Gastrocnemius medialis (tissue), 4 donors: ENCODE measurements around the gene CAMSAP2. TPM values are rescaled to one million over a fixed set of nuclear protein-coding genes. Genes with fewer than 3 reads are reported as not detected.

Source experiments
- ATAC-seq, 2 donors: fragments of 150-250 bp; one replicate each; pipeline ENCODE4 v1.9.1; 2016
- DNase-seq, 2 donors: peaks; one replicate each; pipeline ENCODE4 v3.0.0-alpha.2; 2019
- H3K27ac ChIP-seq, 4 donors: fragments of 200-600 bp; sonication (generic); 1 replicate in 1 of 4; 2 replicates in 3 of 4; pipeline ENCODE4 v1.5.1; 2016 to 2018; ENCODE audit warnings: mild to moderate bottlenecking in 2 of 4, moderate library complexity in 1 of 4
- H3K27me3 ChIP-seq, 3 donors: fragments of 200-600 bp; sonication (generic) in 2 of 3; 1 replicate in 1 of 3; 2 replicates in 2 of 3; pipeline versions ENCODE4 v1.5.1 to v1.6.0; 2016 to 2019; ENCODE audit warnings: mild to moderate bottlenecking in 1 of 3, moderate library complexity in 1 of 3
- H3K36me3 ChIP-seq, 2 donors: fragments of 200-600 bp; sonication (generic) in 1 of 2; one replicate each; pipeline ENCODE4 v1.5.1; 2017 to 2018
- H3K4me1 ChIP-seq, 2 donors: fragments of 200-600 bp; sonication (generic) in 1 of 2; one replicate each; pipeline ENCODE4 v1.5.1; 2016 to 2017; ENCODE audit warnings: mild to moderate bottlenecking in 2 of 2
- H3K4me3 ChIP-seq, 4 donors: fragments of 200-600 bp; sonication (generic) in 3 of 4; 1 replicate in 1 of 4; 2 replicates in 3 of 4; pipeline ENCODE4 v1.5.1; 2016 to 2019; ENCODE audit warnings: mild to moderate bottlenecking in 2 of 4
- H3K9me3 ChIP-seq, 3 donors: fragments of 200-600 bp; sonication (generic) in 2 of 3; 1 replicate in 1 of 3; 2 replicates in 2 of 3; pipeline ENCODE4 v1.5.1; 2016 to 2019
- POLR2A ChIP-seq, 2 donors: fragments of 450-650 bp; IDR thresholded peaks; one replicate each; pipeline ENCODE4 v1.6.1; 2017; ENCODE audit warnings: antibody characterized with exemption in 2 of 2, mild to moderate bottlenecking in 2 of 2, moderate library complexity in 2 of 2
- in situ Hi-C, 4 donors: fragments of 200-750 bp; cut with MboI; loops; one replicate each; pipeline versions ENCODE4 v1.15.0 to v1.8.0; 2017; ENCODE audit warnings: low sequenced_read_pairs in 4 of 4
- intact Hi-C: fragments of 100-400 bp; cut with DNase I; formaldehyde crosslinking; loops from one replicate; pipeline ENCODE4 v1.15.1; 2023; ENCODE audit warnings: low total_unique reads
- total RNA-seq, 4 donors: library from RNA; depleted of rRNA; stranded (reverse); fragments of >200 nt; gene quantifications; one replicate each; pipeline versions ENCODE4 v1.1.0 to v1.2.3, GENCODE V29; 2016
- TF ChIP-seq, protein P1 (sequence below), 5 experiments: fragments of 450-650 bp in 3 of 5; fragments of 200-600 bp in 2 of 5; sonication (generic) in 2 of 5; IDR thresholded peaks in 4 of 5; conservative IDR thresholded peaks in 1 of 5; 1 replicate in 4 of 5; 2 replicates in 1 of 5; pipeline ENCODE4 v1.5.1; 2016 to 2019; ENCODE audit warnings: antibody characterized with exemption in 5 of 5, mild to moderate bottlenecking in 3 of 5, moderate library complexity in 3 of 5

The CAMSAP2 gene
- total RNA-seq, 4 donors from 2014 or later, result 39.3 to 63.9 (median 54.2) TPM

DNA sequence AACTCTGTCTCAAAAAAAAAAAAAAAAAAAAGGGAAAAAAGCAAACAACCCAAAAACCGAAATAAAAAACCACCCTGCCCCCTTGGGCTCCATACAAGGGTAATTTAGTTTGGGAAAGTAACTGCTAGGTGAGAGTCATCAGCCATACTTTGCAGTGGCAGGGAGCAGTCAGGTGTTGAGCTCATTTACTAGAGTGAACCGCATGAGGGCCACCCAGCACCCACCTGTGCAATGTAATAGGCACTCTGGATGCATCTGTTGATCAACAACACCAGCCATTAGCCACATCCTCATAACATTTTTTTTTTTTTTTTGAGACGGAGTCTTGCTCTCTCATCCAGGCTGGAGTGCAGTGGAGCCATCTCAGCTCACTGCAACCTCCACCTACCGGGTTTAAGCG lies 165.1 kb downstream of the CAMSAP2 start:
- ATAC-seq (no peak), DNase-seq (no peak)
- in situ Hi-C loops, result no loop called here
- Histone ChIP-seq H3K4me3 (no peak overlapping the region), H3K9me3 (no peaks in the 10 kb centered on the region), H3K36me3 (no peaks in the 10 kb centered on the region), H3K4me1 (no peaks in the 10 kb centered on the region), H3K27ac (no peak overlapping the region), H3K27me3 (no peaks in the 10 kb centered on the region)
- intact Hi-C loops, result no loop called here
- no peak for TF ChIP-seq POLR2A (IDR thresholded peaks at IDR 0.05)
- TF ChIP-seq, protein P1, sequence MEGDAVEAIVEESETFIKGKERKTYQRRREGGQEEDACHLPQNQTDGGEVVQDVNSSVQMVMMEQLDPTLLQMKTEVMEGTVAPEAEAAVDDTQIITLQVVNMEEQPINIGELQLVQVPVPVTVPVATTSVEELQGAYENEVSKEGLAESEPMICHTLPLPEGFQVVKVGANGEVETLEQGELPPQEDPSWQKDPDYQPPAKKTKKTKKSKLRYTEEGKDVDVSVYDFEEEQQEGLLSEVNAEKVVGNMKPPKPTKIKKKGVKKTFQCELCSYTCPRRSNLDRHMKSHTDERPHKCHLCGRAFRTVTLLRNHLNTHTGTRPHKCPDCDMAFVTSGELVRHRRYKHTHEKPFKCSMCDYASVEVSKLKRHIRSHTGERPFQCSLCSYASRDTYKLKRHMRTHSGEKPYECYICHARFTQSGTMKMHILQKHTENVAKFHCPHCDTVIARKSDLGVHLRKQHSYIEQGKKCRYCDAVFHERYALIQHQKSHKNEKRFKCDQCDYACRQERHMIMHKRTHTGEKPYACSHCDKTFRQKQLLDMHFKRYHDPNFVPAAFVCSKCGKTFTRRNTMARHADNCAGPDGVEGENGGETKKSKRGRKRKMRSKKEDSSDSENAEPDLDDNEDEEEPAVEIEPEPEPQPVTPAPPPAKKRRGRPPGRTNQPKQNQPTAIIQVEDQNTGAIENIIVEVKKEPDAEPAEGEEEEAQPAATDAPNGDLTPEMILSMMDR (IDR thresholded peaks at IDR 0.05 in 4 of 5, conservative IDR thresholded peaks at IDR 0.05 in 1 of 5), result no peak

DNA sequence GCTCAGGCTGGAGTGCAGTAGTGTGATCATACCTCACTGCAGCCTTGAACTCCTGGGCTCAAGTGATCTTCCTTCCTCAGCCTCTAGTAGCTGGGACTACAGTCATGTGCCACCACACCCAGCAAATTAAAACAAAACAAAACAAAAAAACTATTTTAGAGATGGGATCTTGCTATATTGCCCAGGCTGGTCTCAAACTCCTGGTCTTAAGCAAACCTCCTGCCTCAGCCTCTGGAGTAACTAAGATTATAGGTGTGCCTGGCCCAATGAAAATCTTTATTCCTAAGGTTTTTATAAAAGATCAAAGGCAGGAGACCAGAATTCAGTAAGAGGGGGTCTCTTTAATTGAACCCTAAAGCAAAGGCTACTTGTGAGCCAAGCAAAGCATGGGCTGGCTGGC lies 166.1 kb downstream of the CAMSAP2 start:
- H3K27ac ChIP-seq, result no peak overlapping the region
- no peak for DNase-seq
- H3K4me1 ChIP-seq, result no peaks in the 10 kb centered on the region
- no peak for TF ChIP-seq POLR2A (IDR thresholded peaks at IDR 0.05)
- TF ChIP-seq, protein P1 (IDR thresholded peaks at IDR 0.05 in 4 of 5, conservative IDR thresholded peaks at IDR 0.05 in 1 of 5), result no peak
- no peak for ATAC-seq
- in situ Hi-C loops (no loop called here), intact Hi-C loops (no loop called here)
- H3K27me3 ChIP-seq, result no peaks in the 10 kb centered on the region
- no peak overlapping the region for H3K4me3 ChIP-seq
- H3K9me3 ChIP-seq, result no peaks in the 10 kb centered on the region
- H3K36me3 ChIP-seq, result no peaks in the 10 kb centered on the region

DNA sequence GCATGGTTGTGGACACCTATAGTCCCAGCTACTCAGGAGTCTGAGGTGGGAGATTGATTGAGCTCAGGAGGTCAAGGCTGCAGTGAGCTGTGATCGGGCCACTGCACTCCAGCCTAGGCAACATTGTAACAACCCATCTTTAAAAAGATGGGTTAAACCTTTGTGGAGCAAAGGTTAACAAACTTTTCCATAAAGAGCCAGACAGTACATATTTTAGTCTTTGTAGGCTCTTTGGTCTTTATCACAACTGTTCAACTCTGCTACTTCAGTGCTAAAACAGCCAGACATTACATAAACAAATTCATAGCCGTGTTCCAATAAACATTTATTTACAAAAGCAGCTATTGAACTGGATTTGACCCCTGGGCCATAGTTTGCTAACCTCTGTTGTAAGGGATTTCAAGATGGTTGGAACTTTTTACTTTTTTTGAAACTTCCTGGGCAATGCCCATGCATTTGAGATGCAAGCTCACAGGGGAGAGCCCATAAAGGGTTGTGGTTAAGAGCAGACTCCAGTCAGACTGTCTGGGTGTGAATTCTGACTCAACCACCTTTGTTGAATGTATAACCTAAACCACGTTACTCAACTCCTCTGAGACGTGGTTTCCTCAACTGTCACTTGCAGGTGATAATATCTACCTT lies 166.8 kb downstream of the CAMSAP2 start:
- H3K27me3 ChIP-seq, result no peaks in the 10 kb centered on the region
- in situ Hi-C loops (no loop called here), intact Hi-C loops (no loop called here)
- no peaks in the 10 kb centered on the region for H3K4me1 ChIP-seq
- DNase-seq (no peak), ATAC-seq (no peak)
- no peaks in the 10 kb centered on the region for H3K36me3 ChIP-seq
- H3K9me3 ChIP-seq, result no peaks in the 10 kb centered on the region
- H3K27ac ChIP-seq, result no peak overlapping the region
- no peak for TF ChIP-seq POLR2A (IDR thresholded peaks at IDR 0.05)
- TF ChIP-seq, protein P1 (IDR thresholded peaks at IDR 0.05 in 4 of 5, conservative IDR thresholded peaks at IDR 0.05 in 1 of 5), result no peak
- no peak overlapping the region for H3K4me3 ChIP-seq

DNA sequence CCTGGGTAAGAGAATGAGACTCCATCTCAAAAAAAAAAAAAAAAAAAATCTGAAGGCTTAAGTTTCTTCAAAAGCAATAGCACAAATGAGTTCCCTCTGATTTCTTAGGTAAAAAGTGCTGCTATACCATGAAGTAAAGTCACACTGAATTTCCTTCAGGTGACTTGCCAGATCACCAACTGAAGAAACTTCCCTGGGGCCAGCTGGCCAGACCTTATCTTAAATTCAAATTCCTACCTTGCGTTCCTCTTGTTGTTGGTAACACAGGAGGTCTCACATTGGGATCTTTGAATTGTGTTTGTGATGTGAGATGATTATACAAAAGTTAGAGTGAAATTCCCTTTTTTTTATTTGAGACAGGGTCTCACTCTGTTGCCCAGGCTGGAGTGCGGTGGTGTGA lies 167.8 kb downstream of the CAMSAP2 start:
- no peaks in the 10 kb centered on the region for H3K9me3 ChIP-seq
- H3K4me1 ChIP-seq, result no peaks in the 10 kb centered on the region
- H3K27me3 ChIP-seq, result no peaks in the 10 kb centered on the region
- no peak for TF ChIP-seq POLR2A (IDR thresholded peaks at IDR 0.05)
- TF ChIP-seq, protein P1 (IDR thresholded peaks at IDR 0.05 in 4 of 5, conservative IDR thresholded peaks at IDR 0.05 in 1 of 5), result no peak
- DNase-seq (no peak), ATAC-seq (no peak)
- in situ Hi-C loops (no loop called here), intact Hi-C loops (no loop called here)
- no peak overlapping the region for H3K27ac ChIP-seq
- no peaks in the 10 kb centered on the region for H3K36me3 ChIP-seq
- no peak overlapping the region for H3K4me3 ChIP-seq

DNA sequence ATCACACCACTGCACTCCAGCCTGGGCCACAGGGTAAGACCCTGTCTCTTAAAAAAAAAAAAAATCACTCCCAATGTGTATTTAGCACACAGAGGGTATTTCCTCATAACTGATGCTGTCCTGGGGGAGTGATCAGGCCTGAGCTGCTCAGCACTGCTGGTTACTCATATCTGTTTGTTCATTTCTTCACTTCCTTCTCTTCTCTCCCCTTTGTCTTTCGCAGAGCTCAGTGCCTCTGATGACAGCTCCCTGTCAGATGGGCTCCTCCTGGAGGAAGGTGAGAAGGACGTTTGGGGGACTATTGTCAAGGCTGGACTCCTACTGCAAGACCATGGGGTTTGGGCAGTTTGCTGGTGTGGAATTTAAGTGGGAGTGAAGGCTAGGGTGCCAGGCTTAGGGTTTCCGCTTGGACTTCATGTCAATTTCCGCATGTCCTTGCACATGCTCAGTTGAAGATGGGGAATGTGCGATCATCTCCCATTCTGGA lies 169.0 kb downstream of the CAMSAP2 start:
- in situ Hi-C loops (no loop called here), intact Hi-C loops (no loop called here)
- TF ChIP-seq, protein P1 (IDR thresholded peaks at IDR 0.05 in 4 of 5, conservative IDR thresholded peaks at IDR 0.05 in 1 of 5), result no peak
- TF ChIP-seq POLR2A (IDR thresholded peaks at IDR 0.05), result no peak
- Histone ChIP-seq H3K36me3 (no peaks in the 10 kb centered on the region), H3K4me3 (no peak overlapping the region), H3K9me3 (no peaks in the 10 kb centered on the region), H3K27me3 (no peaks in the 10 kb centered on the region), H3K4me1 (no peaks in the 10 kb centered on the region), H3K27ac (no peak overlapping the region)
- DNase-seq (no peak), ATAC-seq (no peak)
